Testis (tissue), 2 donors: ENCODE data around the gene COPA.

Experiments used
- POLR2A ChIP-seq: fragments of 450-650 bp; IDR thresholded peaks from one replicate; pipeline ENCODE4 v1.6.1; 2017; ENCODE audit warnings: antibody characterized with exemption, mild to moderate bottlenecking, moderate library complexity
- TF ChIP-seq, protein P1 (sequence below), 3 experiments: fragments of 450-650 bp in 2 of 3; fragments of 200-600 bp in 1 of 3; sonication (generic) in 1 of 3; IDR thresholded peaks; one replicate each; pipeline ENCODE4 v1.5.1; 2016 to 2019; ENCODE audit warnings: antibody characterized with exemption in 3 of 3, mild to moderate bottlenecking in 2 of 3, moderate library complexity in 1 of 3

DNA sequence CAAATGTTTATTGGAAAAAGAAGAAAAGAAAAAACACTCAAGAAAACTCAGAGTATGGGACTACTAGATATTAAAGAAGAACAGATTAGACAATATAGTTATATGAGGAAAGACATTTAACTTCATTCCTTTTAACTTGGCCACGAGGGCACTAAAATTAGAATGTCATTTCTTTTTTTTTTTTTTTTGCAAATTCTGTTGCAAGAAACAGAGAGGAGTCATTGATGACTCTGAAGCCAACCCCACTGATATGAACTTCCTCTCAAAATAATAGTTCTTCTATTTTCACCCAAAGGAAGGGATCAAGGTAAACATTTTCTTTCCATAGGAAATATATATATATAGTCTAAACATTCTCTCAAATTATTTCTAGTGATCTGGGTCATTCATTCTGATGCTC lies 33.5 kb downstream of the COPA start:
- TF ChIP-seq, protein P1, sequence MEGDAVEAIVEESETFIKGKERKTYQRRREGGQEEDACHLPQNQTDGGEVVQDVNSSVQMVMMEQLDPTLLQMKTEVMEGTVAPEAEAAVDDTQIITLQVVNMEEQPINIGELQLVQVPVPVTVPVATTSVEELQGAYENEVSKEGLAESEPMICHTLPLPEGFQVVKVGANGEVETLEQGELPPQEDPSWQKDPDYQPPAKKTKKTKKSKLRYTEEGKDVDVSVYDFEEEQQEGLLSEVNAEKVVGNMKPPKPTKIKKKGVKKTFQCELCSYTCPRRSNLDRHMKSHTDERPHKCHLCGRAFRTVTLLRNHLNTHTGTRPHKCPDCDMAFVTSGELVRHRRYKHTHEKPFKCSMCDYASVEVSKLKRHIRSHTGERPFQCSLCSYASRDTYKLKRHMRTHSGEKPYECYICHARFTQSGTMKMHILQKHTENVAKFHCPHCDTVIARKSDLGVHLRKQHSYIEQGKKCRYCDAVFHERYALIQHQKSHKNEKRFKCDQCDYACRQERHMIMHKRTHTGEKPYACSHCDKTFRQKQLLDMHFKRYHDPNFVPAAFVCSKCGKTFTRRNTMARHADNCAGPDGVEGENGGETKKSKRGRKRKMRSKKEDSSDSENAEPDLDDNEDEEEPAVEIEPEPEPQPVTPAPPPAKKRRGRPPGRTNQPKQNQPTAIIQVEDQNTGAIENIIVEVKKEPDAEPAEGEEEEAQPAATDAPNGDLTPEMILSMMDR (IDR thresholded peaks at IDR 0.05): no peak
- no peak for TF ChIP-seq POLR2A
